Activated CD8-positive, alpha-beta T cell treated with anti-CD3 and anti-CD28 coated beads for 36 hours (primary cell): ENCODE results near the gene ARHGAP18. TPM values are rescaled to one million over a fixed set of nuclear protein-coding genes. Genes with fewer than 3 reads are reported as not detected.

Experiments used
- ATAC-seq: fragments of 200-7000 bp; cut with Tn5 transposase; one replicate; pipeline ENCODE4 v1.10.0; 2021; ENCODE audit warnings: mild to moderate bottlenecking, moderate library complexity
- CTCF ChIA-PET: fragments of 350-600 bp; sonication (Branson Sonifier 250); formaldehyde crosslinking; loops from one replicate; lab custom pipeline; 2021; ENCODE audit warnings: antibody characterized with exemption; lab: Charles Lee
- POLR2A ChIA-PET: fragments of 350-600 bp; sonication (Branson Sonifier 250); formaldehyde crosslinking; loops from one replicate; lab custom pipeline; 2021; ENCODE audit warnings: antibody characterized with exemption; lab: Charles Lee
- DNase-seq: peaks from one replicate; pipeline ENCODE4 v3.0.0-alpha.2; 2020
- H3K27ac Mint-ChIP-seq: one replicate; pipeline ENCODE4 v1.8.0; 2021; ENCODE audit warnings: mild to moderate bottlenecking, mixed read lengths
- H3K27me3 Mint-ChIP-seq: one replicate; pipeline ENCODE4 v1.8.0; 2021; ENCODE audit warnings: mixed read lengths
- H3K36me3 Mint-ChIP-seq: one replicate; pipeline ENCODE4 v1.8.0; 2021; ENCODE audit warnings: low read depth, mixed read lengths
- H3K4me1 Mint-ChIP-seq: one replicate; pipeline ENCODE4 v1.8.0; 2021; ENCODE audit warnings: low read depth, mixed read lengths
- H3K4me3 Mint-ChIP-seq: one replicate; pipeline ENCODE4 v1.8.0; 2021; ENCODE audit warnings: mild to moderate bottlenecking, moderate library complexity, mixed read lengths
- H3K9me3 Mint-ChIP-seq: one replicate; pipeline ENCODE4 v1.8.0; 2021; ENCODE audit warnings: mixed read lengths
- intact Hi-C: fragments of 100-400 bp; cut with micrococcal nuclease; formaldehyde crosslinking; loops from one replicate; pipeline ENCODE4 v1.10.0; 2022
- total RNA-seq, 2 experiments: library from RNA; stranded (reverse); gene quantifications; one replicate each; pipeline ENCODE4 v1.2.3, GENCODE V29; 2021
- TF ChIP-seq, protein P1 (sequence below): fragments of 200-600 bp; IDR thresholded peaks from one replicate; pipeline ENCODE4 v1.8.0; 2022; ENCODE audit warnings: antibody characterized with exemption, mild to moderate bottlenecking

ARHGAP18 gene
- total RNA-seq, 2 experiments from 2014 or later = 8.2 to 9.6 TPM

DNA sequence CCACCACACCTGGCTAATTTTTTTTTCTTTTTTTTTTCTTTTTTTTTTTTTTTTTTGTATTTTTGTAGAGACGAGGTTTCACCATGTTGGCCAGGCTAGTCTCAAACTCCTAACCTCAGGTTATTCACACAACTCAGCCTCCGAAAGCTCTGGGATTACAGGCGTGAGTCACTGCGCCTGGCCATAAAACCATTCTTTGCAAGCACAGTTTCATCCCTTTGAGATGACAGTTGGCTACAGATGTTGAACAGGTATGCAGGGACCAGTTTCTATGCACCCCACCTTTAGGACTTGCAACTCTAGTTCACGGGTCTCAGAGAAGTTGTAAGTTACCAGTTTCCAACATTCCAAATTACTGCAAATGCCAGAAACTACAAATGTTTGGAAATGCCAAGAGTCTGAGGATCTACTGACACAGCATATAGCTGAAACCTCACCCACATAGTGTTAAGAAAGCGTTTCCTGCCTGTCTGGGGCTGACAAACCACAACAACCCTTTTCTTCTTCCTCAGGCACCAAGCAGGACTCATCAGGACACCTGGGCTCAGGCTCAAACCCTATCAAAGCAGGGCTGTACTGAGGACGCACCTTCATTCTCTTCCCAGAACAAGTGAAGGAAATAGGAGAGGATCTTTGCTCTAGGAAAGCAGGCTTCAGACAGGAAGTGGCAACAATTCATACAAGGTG lies 22.9 kb downstream of the ARHGAP18 start:
- Mint-ChIP-seq H3K27ac (peak overlapping the region; percentile 43), H3K27me3 (no peaks in the 10 kb centered on the region), H3K4me3 (no peak overlapping the region), H3K4me1 (peaks cover 64% of the 10 kb centered on the region), H3K9me3 (no peaks in the 10 kb centered on the region), H3K36me3 (no peaks in the 10 kb centered on the region)
- ATAC-seq (peak; percentile 78), DNase-seq (peak; percentile 65)
- intact Hi-C loops = no loop called here
- ChIA-PET POLR2A (interaction anchor here (0.8 to 1.4 kb wide), 4 partner anchors 8 to 57 kb away, joined by 3 to 9 read pairs (median 4); no protein-coding TSS in a partner anchor), CTCF (interaction anchor here (1.0 to 1.3 kb wide), 2 partner anchors 15 to 335 kb away, joined by 3 to 4 read pairs; no protein-coding TSS in a partner anchor)
- TF ChIP-seq, protein P1, sequence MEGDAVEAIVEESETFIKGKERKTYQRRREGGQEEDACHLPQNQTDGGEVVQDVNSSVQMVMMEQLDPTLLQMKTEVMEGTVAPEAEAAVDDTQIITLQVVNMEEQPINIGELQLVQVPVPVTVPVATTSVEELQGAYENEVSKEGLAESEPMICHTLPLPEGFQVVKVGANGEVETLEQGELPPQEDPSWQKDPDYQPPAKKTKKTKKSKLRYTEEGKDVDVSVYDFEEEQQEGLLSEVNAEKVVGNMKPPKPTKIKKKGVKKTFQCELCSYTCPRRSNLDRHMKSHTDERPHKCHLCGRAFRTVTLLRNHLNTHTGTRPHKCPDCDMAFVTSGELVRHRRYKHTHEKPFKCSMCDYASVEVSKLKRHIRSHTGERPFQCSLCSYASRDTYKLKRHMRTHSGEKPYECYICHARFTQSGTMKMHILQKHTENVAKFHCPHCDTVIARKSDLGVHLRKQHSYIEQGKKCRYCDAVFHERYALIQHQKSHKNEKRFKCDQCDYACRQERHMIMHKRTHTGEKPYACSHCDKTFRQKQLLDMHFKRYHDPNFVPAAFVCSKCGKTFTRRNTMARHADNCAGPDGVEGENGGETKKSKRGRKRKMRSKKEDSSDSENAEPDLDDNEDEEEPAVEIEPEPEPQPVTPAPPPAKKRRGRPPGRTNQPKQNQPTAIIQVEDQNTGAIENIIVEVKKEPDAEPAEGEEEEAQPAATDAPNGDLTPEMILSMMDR = no peak

DNA sequence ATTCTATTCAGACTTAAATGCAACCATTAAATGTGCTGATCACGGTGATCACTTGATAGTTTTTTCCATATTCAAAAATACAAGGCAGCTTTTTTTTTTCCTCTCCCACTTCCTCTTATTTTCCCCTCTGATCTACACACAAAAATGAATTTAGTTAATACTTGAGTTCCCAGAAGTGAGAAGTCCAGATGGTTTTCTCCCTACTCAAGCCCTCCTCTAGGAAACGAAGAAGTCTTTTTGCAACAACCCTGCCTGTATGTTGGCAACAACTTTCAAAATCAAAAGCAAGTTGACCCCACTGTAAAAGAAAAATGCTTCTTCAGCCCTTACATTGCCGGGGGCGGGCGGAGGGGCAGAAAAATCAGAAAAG lies 24.3 kb downstream of the ARHGAP18 start:
- TF ChIP-seq, protein P1 = no peak
- intact Hi-C loops = no loop called here
- POLR2A ChIA-PET = interaction anchor here (0.7 to 1.3 kb wide), 2 partner anchors 8 to 19 kb away, joined by 3 to 4 read pairs; no protein-coding TSS in a partner anchor
- no peak for DNase-seq
- Mint-ChIP-seq H3K36me3 (no peaks in the 10 kb centered on the region), H3K9me3 (no peaks in the 10 kb centered on the region), H3K27me3 (no peaks in the 10 kb centered on the region), H3K27ac (peak overlapping the region; percentile 38), H3K4me3 (no peak overlapping the region), H3K4me1 (peaks cover 57% of the 10 kb centered on the region)
- CTCF ChIA-PET = no interaction called here
- ATAC-seq = no peak

GRCh38 chr6:129684903-129685661 lies 24.9 kb downstream of the ARHGAP18 start:
- ChIA-PET POLR2A (interaction anchor here (0.7 to 1.3 kb wide), 2 partner anchors 9 to 20 kb away, joined by 3 to 4 read pairs; no protein-coding TSS in a partner anchor), CTCF (interaction anchor here (1.3 to 4.2 kb wide), 5 partner anchors 8 to 336 kb away, joined by 3 to 34 read pairs (median 7); no protein-coding TSS in a partner anchor)
- intact Hi-C loops = loop anchor here (1.0 kb wide), 1 partner anchor 63 kb away; no protein-coding TSS in a partner anchor
- H3K4me1 Mint-ChIP-seq = peaks cover 57% of the 10 kb centered on the region
- H3K27me3 Mint-ChIP-seq = no peaks in the 10 kb centered on the region
- no peak overlapping the region for H3K4me3 Mint-ChIP-seq
- ATAC-seq (no peak), DNase-seq (no peak)
- H3K9me3 Mint-ChIP-seq = no peaks in the 10 kb centered on the region
- H3K36me3 Mint-ChIP-seq = no peaks in the 10 kb centered on the region
- no peak overlapping the region for H3K27ac Mint-ChIP-seq
- TF ChIP-seq, protein P1 = no peak

DNA sequence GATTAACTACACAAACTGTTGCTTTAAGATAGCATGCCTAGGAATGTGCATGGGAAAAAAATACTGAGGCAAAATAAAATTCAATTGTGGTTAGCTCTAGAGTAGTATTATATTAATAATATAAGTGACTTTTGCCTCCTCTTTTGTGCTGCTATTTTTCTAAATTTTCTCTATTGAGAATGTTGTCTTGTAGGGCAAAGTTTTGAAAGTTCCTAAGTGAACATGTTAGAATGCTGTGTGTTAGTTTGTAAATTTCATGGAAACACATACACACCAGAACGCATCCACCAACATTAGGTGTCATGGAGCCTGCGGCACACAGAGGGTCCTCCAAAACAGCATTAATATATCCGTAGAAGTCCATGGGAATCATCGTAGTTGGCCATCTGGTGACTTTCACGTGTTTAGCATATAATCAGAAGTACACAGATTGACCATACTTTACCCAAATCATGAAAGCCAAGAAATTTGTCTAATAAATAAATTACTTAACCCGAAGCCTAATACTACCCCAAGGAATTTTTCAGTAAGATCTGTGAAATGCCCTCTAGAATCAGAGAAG lies 25.6 kb downstream of the ARHGAP18 start:
- Mint-ChIP-seq H3K4me3 (peak overlapping the region; percentile 45), H3K4me1 (peaks cover 57% of the 10 kb centered on the region), H3K27me3 (no peaks in the 10 kb centered on the region), H3K27ac (peak overlapping the region; percentile 91), H3K9me3 (no peaks in the 10 kb centered on the region), H3K36me3 (no peaks in the 10 kb centered on the region)
- TF ChIP-seq, protein P1 = no peak
- POLR2A ChIA-PET = interaction anchor here (0.8 to 1.3 kb wide), 4 partner anchors 9 to 64 kb away, joined by 3 to 4 read pairs (median 4); partner anchors contain the start of gene ARHGAP18
- CTCF ChIA-PET = interaction anchor here (0.9 to 4.2 kb wide), 7 partner anchors 9 to 337 kb away, joined by 3 to 34 read pairs (median 4); no protein-coding TSS in a partner anchor
- intact Hi-C loops = loop anchor here (1.0 kb wide), 1 partner anchor 64 kb away; no protein-coding TSS in a partner anchor
- no peak for DNase-seq
- no peak for ATAC-seq
